ELR (cell line): Measurements from ENCODE around the gene NSG1.

Experiments used
- DNase-seq: peaks from one replicate; pipeline ENCODE4 v3.0.0-alpha.2; 2015; ENCODE audit warnings: low read depth

The NSG1 gene

GRCh38 chr4:4374388-4375098 lies 12.4 kb upstream of the NSG1 start:
- no peak for DNase-seq

DNA sequence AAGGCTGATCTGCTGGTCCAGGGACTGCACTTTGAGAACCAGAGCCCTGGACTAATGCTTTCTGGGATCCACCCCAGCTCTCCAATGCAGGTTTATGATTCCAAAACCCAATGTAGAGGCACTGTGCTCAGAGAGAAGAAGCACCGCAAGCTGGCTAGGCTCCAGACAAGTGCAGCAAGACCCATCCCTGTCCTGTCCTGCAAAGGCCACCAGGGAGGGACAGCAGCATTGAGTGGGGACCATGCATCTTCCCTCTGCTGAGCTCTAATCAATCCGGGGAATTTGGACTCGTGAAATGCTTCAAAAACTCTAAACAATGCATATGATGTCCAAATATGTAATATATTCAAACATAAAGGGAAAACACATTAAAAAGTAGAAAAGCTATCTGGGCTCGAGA lies 10.8 kb upstream of the NSG1 start:
- DNase-seq, result no peak

DNA sequence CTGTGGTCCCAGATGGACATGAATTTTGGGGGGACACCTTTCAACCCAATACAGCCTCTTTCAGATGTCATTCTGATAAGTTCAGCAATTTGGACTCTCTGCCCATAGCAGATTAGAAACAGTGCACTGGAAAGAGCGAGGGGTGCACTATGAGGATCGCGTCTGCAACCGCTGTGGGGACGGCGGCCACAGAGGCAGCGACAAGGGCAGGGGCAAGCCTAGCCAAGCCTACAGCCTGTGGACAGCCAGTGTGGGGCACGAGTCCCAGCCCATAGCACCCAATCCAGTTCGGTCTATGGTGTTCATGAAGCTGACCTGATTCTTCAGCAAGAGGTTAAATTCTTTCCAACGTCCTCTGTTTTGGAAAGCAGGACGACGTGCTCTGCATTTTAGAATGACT lies 9.7 kb upstream of the NSG1 start:
- no peak for DNase-seq

DNA sequence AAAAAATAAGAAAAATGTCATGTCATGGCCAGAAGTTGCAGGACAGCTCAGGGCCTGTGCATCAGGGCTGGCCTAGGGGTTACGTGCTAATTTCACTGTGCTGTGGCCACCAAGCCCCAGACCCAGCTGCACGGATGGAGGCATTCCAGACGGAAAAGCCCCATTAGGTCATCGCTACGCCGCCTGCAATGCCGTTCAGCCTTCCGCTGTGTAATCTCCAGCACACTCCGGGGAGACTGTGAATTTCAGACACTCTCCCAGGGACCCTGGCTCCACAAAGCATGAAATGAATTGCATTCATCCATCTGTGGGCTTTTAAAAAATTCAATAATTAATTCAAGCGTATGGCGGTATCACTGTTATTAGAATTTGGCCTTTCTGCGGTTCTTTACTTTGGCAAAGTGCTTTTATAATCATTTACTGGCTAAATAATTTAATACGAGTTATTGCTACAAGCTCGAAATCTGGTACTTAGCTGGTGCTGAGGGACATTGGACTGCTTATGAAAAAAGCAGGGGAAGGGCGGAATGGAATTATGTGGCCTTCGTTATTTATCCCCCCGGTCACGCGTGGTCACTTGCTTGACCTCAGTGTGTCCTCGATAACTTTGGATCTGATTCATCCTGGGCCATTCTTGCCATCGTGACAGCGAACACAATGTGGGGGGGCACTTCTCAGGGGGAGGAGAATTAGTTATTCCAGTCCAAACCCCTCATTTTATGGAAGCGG lies 9.0 kb upstream of the NSG1 start:
- no peak for DNase-seq

GRCh38 chr4:4379540-4380087 lies 7.3 kb upstream of the NSG1 start:
- DNase-seq, result no peak

DNA sequence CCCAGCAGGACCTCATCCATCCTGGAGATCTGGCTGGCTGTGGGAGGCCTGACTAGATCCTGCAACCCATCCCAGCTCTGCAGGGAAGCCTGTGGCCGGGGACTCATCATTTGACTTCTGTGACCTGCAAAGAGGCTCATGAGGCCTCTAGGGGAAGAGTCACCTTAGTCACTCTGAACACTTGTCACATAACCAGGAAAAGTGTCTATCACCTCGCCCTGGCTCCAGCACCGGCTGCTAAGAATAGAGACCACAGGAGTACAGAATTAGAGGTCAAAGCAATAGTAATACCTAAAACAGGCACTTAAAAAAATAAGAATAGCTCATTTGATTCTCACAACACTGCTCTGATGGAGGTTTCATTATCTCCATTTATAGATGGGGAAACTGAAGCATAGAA lies 3.8 kb upstream of the NSG1 start:
- no peak for DNase-seq

DNA sequence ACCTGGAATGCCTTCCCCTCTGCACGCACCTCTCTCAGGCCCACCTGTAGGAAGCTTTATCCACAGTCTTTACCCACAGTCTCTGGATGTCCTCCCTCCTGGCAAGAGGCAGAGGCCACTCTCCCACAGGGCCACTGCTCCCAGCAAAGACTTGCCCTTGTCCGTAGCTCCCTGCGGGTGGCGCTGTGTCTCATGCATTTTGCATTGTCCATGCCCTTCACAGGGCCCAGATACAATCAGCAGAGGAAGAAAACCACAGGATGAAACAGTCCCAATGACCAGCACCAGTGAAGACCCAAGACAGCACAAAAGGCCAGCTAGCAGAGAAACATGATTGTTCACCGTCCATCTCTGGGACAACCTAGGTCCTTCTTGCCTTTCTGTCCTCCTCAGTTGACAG lies 2.1 kb upstream of the NSG1 start:
- DNase-seq, result peak; percentile 48

- no peak for DNase-seq
These were observed 1.1 kb upstream of the NSG1 start for GRCh38 chr4:4385729-4386295.

DNA sequence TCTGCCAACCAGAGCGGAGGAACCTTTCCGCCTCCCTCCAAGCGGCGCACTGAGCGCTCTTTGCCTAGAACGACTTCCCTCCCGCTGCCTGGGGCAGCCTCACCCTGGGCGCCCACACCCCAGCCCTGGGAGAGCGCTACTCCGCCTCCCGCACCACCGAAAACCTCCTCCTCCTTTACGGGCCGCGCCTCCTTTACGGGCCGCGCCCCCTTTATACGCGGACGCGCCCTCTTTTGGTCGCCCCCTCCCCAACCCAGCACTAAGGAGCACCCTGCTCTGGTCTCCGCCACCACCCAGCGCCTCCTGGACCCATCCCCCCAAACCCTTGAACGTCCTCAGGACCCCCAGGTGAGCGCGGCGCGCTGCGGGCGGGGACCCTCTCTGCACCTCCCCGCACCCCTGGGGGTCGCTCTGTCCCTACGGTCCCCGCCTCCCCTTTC lies 586 bp upstream of the NSG1 start:
- no peak for DNase-seq

DNA sequence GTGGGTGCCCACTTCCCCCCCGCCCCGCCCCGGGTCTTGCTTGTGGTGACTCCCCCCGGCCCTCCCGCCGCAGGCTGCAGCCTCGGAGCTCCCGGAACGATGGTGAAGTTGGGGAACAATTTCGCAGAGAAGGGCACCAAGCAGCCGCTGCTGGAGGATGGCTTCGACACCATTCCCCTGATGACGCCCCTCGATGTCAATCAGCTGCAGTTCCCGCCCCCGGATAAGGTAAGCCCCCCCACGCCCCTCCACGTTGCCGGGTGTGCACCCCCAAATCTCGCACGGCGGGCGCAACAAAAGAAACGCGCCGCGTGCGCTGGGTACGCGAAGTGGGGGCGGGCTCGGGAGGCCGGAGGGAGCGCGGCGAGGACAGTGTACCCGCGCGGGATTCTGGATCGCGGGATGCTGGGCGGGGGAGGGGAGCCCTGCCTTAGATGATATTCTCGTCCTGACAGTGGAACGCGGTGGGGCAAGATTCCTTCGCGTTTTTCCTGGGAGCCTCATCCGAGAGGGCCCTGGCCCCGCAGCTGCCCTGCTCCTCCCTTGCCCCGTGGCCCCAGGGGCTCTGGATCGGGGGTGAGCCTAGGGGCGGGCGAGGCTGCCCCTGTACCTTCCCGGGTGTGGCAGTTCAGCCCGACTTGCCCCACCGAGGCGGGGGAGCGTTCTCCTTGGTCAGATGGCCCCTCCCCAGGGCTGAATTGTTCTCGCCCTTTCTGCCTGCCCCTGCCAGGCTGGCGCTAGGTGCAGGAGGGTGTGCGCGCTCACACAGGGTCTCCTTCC lies 819 bp downstream of the NSG1 start:
- no peak for DNase-seq

DNA sequence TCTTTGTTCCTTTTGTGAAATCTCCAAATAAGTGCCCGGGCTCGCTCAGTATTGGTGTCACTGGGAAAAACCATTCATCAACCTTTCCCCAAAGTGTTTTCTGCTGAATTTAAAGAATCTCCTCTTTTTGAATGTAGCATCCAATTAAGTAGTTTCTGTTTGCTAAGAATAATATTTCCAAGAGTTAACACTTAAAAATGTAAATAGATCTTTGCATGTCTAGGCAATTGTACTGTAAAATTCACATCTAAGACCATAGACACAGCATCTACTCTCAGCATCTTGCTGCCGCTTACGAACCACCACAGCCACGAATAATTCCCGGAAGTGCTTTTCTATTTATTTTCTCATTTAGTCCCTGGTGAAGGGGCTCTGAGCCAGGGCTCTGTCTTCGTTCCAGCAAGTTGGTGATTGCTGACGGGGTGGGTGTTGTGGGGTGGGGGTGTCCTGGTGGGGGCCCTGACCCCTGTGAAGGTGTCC lies 1.4 kb downstream of the NSG1 start:
- no peak for DNase-seq

DNA sequence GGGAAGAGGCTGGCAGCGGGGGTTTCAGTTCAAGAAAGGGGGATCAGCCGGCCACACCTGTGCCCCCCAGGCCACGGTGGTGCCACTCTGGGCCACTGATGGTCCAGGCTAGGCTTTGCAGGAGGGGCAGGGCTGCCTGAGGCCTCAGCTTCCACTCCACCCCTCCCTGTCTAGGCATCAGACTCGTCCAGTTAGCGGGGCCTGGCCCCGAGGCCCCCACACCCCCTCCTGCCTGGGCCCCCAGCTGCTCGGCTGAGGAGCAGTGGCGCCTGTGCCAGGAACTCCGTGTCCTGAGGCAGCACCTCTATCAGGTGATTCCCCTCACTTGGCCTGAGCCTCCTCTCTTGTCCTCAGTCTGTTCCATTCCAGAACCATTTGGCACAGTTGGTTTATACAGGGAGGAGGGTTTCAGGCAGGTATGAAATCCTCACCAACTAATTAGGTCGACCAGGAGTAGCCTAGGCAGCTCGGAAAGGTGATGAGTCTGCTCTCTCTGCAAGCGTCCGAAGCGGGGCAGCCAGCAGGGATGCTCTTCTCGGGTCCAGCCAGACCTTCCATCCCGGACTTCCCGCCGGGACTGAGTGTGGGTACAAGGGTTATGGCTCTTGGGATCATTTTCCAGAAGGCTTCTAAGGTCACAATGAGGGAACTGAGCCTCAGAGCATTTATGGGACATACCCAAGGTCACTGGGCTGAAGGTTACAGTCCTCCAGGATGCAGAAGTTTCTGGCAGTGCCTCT lies 2.1 kb downstream of the NSG1 start:
- no peak for DNase-seq

- DNase-seq, result no peak
These were observed 3.1 kb downstream of the NSG1 start for GRCh38 chr4:4390046-4390445.

GRCh38 chr4:4390515-4391240 lies 3.8 kb downstream of the NSG1 start:
- DNase-seq, result no peak

GRCh38 chr4:4391866-4392265 lies 5.0 kb downstream of the NSG1 start:
- no peak for DNase-seq

DNA sequence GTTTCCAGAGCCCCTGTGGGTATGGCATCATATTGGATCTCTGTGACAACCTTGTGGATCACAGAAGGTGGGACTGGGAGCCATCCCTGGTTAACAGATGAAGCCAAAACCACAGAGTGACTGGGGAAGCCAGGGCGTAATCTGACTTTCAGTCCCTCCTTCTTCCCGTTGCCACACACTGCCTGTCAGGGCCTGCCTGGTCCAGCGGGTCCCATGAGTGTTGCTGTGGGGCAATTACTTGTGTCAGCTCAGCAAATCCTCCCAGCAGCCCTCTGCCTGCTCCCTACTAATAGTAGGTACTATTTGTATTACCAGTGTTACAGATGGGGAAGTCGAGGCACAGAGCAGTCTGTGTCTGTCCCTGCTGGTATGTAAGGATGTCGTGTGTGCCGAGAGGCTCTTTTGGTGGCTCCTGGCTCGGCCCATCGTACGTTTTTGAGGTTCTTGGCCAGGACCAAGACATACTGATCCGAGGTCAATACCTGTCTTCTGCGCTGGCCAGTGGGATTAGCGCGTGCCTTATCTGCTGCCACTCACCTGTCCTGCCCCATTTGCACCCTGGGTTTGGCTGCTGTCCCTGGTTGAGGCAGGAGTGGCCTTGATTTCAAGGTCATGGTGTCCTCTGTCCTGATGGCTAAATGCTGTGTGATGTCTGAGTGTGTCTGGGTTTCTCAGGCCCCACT lies 5.7 kb downstream of the NSG1 start:
- no peak for DNase-seq

DNA sequence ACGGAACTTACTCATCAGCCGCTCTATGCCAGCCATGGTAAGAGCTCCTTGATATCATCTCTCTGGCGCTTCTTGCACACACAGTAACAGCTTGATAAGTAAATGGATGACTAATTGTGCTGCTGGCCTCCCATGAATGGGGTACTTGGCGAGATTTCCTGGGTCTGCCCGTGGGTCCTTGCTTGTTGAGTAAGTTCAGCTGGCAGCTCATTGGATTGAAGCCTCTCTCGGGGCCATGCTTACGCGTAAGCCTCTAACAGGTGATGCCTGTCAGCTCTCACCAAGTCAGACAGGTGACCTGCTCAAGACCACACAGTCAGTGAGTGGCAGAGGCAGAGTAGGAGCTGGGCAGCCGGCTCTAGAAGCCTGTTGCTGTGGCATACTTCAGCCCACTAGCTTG lies 7.7 kb downstream of the NSG1 start:
- DNase-seq, result peak; percentile 25

DNA sequence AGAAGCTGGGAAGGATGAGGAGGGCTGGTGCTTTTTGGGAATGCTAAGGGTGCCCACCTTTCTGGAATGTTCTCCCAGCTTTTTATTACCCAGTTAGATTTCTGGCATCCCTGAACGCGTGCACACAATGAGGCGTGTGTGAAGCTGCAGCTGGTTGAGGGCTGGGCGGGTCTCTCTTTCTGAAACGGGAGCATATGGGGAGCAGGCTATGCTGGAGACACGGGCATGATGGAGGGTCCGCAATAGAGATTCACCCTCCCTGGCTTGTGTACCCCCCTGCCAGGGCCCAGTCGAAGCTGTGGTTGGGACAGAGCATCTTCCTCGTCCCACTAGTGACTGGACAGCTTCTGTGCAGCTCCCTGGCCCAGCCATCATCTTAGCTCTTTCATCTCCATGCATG lies 8.5 kb downstream of the NSG1 start:
- no peak for DNase-seq

DNA sequence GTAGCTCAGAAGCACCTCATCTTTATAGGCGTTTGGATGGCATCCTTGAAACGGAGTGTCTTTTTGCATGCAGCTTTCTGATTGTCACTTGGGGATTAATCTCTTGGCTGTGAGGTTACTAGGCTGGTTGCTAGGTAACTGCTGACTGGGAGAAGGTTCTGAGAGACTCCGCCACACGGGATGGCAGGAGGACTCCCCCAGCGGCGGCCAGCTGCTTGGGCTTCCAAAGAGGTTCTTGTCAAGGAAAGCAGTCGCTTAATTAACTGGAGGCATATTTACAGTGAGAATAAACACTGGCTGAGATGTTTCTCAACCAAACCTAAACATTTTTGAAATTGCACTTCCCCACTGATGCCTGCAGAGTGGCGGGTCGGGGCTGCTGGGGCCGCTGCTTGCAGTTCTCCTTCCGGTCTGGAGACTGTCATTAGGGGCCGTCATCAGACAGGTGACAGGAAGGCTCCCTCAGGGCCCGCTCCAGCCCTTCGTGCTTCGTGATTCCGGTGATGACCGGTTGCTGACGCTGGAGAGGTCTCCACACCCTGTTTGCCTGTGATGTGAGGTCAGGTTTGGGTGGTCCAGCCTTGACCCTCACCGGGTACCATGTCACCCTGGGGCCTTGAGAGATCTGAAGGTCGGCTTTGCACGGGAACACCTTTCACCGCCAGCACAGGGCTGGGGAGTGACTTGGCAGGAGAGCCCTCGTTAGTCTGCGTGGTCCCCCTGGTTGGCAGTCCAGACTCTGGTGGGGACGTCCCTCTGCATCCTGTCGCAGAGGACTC lies 9.1 kb downstream of the NSG1 start:
- DNase-seq, result no peak
